GM18909 (cell line): ENCODE data around the gene MON2.
A peak's percentile ranks its signal among the peaks of the same experiment; 100 is the strongest.
"Not testable (repeated sequence)": the region's sequence is repeated elsewhere in the genome, so short reads cannot be mapped to it uniquely, and the experiment has no call there.

Source experiments
- ATAC-seq: cut with Tn5 transposase; IDR thresholded peaks from one replicate; pipeline ENCODE4 v1.9.1; 2021; ENCODE audit warnings: mild to moderate bottlenecking; ENCODE audit not compliant: unreplicated experiment, poor library complexity

Gene MON2

DNA sequence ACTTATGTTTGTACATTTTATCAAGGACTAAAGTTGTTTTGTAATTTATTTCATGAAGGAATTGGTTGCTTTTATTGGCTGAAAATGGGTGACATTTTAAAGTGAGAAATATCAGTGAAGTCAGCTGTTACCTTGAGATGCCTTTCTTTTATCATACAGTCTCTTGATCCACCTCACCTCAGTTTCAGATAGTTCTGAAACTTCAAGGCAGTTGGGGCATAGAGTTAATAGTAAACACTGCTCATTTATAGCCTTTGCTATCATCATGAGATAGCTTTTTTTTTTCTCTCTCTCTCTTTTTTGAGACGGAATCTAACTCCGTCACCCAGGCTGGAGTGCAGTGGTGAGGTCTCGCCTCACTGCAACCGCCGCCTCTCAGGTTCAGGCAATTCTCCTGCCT lies 76.7 kb downstream of the MON2 start:
- no peak for ATAC-seq

- ATAC-seq, result no peak
Observed at GRCh38 chr12:62543741-62544140, 77.1 kb downstream of the MON2 start.

DNA sequence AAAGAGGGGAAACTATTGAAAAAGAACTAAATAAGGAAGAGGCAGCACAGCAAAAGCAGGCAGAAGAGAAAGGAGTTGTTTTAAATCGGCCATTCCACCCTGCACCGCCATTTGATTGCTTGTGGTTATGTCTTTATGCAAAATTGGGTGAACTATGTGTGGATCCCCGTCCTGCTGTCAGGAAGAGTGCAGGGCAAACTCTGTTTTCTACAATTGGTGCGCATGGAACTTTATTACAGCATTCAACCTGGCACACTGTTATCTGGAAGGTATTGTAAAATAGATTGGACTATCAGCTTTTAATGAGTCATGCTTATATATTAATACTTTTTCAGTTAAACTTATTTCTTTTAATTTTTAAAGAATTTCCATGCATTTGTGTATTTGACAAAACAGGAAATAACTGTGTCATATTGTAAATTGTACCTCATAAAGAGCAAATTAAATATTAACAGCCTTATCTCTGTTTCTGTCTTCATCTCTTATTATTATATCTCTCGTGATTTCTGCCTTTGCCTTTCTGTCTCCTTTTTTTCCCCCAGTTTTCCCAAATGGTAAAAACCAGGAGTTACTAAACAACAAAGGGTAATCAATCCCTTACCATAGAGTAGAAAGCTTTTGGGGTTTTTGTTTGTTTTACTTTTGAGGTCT lies 86.4 kb downstream of the MON2 start:
- no peak for ATAC-seq

DNA sequence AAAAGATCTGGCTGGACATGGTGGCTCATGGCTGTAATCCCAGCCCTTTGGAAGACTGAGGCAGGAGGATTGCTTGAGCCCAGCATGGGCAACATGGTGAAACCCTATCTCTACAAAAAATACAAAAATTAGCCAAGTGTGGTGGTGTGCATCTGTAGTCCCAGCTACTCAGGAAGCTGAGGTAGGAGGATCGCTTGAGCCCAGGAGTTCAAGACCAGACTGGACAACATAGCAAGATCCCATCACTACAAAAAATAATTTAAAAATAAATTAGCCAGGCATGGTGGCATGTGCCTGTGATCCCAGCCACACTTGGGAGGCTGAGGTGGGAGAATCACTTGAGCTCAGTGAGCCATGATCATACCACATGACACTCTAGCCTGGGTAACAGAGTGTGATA lies 92.7 kb downstream of the MON2 start:
- not testable (repeated sequence) for ATAC-seq

- ATAC-seq, result no peak
Observed at GRCh38 chr12:62562846-62563245, 96.2 kb downstream of the MON2 start.

DNA sequence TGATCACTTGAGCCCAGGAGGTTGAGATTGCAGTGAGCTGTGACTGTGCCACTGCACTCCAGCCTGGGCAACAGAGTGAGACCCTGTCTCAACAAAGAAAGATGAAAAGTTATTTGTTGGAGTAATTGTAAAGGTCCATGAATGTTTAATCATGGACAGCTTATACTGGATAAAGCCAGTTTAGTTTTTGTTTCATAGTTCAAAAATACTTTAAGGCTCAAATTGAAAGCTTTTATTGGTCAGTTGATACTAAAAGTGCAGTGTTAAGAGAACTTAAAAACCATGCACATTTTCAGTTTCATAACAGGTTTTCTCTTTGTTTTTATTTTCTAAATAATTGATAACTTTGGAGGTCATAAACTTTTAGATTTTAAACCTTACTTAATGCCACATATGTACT lies 108.4 kb downstream of the MON2 start:
- ATAC-seq, result no peak

- ATAC-seq, result no peak
Observed at GRCh38 chr12:62576503-62576902, 109.9 kb downstream of the MON2 start.

DNA sequence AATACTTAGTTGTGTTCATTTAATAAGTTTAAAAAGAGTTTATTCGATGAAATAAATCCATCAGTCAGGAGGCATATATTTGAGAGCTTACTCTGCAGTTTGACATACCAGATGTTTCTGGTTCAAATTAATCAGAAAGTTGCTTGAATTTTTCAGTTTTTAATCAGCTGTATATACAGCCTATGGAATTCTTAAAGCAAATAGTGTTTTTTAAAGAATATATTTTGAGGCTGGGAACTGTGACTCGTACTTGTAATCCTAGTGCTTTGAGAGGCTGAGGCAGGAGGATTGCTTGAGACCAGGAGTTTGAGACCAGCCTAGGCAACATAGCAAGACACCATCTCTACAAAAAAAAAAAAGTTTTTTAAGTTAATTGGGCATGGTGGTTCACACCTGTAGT lies 112.1 kb downstream of the MON2 start:
- no peak for ATAC-seq

DNA sequence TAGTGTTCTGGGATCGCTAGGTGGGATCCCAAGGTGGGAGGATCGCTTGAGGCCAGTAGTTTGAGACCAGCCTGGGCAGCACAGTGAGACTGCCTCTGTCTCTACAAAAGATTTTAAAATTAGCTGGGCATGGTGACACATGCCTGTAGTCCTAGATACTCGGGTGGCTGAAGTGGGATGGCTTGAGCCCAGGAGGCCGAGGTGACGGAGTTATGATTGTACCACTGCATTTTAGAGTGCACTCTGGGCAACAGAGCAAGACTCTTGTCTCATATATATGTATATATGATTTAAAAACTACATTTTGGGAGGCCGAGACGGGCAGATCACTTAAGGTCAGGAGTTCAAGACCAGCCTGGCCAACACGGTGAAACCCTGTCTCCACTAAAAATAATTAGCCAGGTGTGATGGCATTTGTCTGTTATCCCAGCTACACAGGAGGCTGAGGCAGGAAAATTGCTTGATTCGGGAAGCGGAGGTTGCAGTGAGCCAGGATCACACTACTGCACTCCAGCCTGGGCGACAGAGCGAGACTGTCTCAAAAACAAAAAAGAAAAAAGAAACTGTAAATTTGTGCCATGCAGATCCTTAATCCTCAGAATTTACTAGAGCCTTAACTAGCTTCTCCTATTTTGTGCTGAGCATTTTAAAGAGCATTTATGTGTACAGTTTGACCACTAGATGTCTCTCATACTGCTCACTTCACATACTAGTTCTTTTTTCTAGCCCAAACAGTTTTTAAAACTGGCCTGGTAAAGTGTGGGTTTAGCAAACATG lies 114.8 kb downstream of the MON2 start:
- peak; percentile 71 for ATAC-seq

DNA sequence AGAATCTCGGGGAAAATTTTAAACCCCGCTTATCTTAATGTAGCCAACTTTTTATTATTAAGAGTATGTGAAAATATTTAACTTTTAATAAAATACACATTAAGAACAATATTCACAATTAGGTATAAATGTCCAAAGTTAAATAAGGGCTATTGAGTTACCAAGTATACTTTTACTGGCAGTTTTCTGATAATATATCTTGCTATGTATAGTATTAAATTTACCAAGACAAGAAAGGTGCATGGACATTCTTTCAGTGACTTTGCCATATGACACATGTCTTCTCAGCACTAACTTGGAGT lies 115.4 kb downstream of the MON2 start:
- ATAC-seq, result no peak

GRCh38 chr12:62584619-62585018 lies 118.0 kb downstream of the MON2 start:
- ATAC-seq, result no peak

- ATAC-seq, result no peak
Observed at GRCh38 chr12:62586850-62587249, 120.2 kb downstream of the MON2 start.

DNA sequence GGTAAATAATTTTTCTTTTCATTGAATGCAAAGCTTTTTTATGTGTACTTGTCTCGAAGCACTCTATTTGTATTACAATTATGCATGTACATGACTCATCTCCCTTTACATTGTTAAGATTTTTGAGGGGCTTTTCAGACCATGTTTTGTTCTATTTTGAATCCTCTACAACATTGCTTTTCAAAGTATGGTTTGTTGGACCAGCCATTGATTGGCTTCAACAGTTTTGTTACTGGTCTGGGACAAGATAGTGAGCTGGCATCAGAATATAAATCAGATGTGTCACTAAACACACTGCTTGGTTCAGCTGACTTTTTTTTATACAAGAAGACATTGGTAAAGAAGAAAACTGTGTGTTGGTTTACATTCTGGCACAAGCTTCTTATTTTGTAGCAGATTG lies 122.3 kb downstream of the MON2 start:
- no peak for ATAC-seq

- no peak for ATAC-seq
Observed at GRCh38 chr12:62597253-62597652, 130.6 kb downstream of the MON2 start.

GRCh38 chr12:62598846-62599245 lies 132.2 kb downstream of the MON2 start:
- ATAC-seq, result no peak

GRCh38 chr12:62599854-62600437 lies 133.3 kb downstream of the MON2 start:
- no peak for ATAC-seq

DNA sequence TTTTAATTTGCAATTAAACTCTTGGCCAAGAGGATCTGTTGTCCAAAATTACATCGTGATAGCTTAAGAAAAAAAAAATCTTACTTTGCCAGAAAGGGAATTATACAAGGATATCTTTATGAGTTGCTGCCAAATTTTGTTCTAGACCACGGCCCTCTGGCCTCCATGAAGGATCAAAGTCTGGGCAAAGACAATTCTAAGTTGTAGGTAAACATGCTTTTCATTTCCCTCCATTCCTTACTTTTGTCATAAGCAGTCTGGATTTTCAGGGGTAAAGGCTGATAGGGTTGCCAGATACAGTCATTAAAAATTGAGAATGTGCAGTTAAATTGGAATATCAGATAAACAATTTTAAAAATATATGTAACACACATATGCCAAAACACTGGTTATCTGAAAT lies 135.1 kb downstream of the MON2 start:
- no peak for ATAC-seq

DNA sequence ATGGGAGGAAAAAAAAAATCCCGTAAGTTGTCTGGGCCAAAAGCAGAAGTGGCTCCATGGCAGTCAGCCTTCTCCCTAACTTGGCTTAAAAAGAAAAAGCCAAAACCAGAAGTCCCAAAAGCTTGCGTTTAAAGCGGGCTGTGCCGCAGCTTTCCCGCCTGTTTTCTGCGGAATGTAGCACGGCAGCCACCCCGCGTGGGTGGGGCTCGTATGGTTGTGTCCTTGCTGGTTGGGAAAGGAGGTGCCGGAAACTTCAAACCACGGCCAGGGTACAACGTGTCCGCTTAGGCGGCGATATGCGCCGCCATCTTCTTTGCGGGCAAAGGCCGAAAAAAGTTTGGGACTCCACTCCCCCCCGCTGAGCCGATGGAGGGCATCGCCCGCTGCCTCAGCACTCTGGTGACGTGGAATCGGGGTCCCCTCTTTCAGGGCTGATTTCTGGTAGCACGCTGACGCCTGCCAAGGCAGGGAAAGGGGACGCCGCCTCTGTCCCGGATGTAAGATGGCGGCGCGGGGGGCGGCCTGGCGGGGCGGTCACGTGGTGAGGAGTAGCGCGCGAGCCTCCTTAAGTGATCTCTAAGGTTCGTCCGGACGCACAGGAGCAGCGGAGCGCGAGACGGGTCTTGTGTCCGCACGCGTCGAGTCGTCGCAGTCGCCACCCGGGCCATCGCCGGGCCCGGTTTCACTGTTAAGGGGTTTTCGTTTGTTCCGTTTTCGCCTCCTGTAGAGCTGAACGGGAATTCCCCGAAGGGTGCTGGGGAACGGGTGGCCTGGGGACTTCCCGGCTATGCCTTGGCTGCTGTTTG lies 135.8 kb downstream of the MON2 start:
- ATAC-seq, result peak; percentile 69

DNA sequence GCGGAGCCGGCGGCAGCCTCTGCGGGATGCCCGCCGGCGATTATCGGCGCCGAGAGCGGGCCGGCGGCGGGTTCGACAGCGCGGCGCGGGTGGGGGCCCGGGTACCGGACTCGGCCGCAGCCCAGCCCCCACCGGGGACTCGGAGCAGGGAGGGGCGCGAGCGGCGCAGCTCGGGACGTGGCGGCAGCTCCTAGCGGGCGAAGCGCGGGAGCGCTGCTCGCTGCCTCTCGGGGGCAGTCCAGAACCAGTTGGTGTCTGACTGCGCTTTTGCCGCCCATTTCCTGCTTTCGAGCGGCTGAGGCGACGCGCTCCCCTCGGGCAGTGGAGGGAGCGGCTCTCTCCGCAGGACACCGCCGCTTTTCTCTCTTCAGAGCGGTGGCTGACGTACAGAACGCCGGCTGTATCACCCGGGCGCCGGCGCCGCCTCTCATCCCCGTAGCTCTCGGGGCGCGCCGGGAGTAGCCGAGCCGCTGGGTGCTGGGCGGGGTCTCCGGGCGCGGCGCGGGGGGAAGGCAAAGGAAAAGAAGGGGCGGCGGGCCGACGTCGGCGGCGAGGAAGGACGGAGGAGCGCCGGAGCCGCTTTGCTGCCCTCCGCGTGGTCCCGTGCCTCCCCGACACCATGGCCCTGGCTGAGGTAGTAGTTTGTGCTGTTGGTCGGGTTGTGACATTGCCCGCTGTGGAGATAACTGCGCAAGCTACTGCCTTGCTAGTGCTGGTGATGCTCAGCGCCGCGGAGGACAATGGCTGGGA lies 136.6 kb downstream of the MON2 start:
- peak; percentile 72 for ATAC-seq

DNA sequence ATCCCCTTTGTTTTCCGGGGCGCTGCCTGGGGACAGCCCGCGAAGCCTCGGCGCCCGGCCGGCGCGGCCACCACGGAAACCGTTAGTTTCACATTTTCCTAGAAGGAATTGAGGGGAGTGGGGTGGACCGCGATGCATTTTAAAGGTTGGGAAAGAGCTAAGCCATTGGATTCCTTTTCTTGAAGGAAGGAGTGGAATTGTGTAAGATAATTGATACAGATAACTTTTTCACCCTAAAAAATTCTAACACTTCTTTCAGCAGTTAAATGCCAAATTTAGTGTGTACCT lies 137.1 kb downstream of the MON2 start:
- ATAC-seq, result no peak

DNA sequence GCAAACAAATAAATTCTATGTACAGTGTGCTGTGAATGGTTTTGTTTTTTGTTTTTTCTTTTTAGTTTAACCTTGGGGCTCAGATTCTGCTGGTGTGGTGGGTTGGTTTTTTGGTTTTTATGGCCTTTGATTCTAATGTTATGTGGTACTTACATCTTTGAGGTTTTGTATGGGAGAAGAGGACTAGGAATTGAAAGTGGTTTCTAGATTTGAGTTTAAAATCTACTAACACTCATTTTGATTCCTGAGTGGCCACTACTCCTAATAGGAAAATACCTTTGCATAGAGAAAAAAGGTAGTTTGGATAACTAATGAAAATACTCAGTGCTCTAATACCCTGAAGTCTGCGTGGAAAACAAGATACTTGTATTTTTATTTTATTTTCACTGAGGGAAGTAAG lies 137.7 kb downstream of the MON2 start:
- ATAC-seq, result no peak
